ENCODE measurements around the gene PPP1R37.
A peak's percentile ranks its signal among the peaks of the same experiment; 100 is the strongest.

PPP1R37 gene

DNA sequence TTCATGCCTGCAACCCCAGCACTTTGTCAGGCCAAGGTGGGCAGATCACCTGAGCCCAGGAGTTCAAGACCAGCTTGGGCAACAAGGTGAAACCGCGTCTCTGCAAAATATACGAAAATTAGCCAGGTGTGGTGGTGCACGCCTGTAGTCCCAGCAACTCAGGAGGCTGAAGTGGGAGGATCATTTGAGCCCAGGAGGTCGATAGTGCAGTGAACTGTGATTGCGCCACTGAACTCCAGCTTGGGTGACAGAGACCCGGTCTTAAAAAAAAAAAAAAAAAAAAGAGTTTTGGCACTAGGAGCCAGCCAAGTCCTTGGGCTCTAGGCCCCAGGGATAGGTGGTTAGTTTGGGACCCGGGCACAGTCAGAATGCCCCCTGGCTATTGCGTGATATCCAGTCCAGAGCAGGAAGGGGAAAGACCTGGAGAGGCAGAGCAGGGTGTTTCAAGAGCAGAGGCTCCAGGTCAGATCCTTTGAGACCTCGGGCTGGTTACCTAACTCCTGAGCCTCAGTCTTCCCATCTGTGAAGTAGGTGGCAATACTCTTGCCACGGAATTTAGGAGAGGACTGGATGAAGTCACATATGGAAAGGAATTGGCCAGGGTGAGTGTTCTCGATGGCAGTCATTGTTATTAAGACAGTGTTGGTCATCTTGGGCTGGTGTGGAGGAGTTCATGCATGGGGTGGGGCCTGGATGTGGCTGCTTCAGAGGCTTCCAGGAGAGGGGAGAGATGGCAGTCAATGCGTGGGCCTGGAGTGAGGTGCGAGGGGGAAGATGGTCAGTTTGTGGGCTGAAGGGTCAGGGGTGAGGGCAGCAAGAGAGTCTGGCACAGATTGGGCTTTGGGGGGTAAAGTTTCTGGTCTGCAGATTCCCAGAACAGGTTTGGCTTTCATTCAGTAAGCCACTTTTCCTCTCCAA, 2.8 kb downstream of the PPP1R37 start:
- no peak overlapping the region for H3K4me3 Mint-ChIP-seq
- H3K27ac Mint-ChIP-seq, result no peak overlapping the region
- DNase-seq (ENCODE audit: low spot score in 2 of 2) (no peak), ATAC-seq (ENCODE audit: low read depth) (no peak)
- H3K36me3 Mint-ChIP-seq, result peaks cover 7% of the 10 kb centered on the region
- H3K27me3 Mint-ChIP-seq, result no peaks in the 10 kb centered on the region
- H3K4me1 Mint-ChIP-seq, result peaks cover 44% of the 10 kb centered on the region
- no peaks in the 10 kb centered on the region for H3K9me3 Mint-ChIP-seq

DNA sequence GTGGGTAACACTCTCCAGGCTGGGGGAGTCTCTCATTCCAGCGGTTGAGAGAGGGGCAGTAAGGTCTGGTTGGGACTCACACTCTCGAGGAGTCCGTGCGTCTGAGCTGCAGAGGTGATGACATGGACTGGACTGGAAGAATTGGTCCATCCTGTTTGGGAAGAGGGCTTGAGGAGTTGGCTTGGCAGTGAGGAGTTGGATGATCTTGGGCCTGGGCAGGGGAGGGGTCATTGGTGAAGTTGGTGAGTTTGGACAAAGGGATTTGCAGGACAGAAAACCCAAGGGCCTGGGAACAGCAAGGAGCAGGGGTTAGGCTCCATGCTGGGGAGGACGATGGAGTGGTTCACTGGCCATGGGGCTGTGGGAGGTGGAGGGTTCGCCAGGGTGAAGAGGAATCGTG, 3.7 kb downstream of the PPP1R37 start:
- Mint-ChIP-seq H3K27ac (peak overlapping the region; percentile 72), H3K27me3 (no peaks in the 10 kb centered on the region), H3K9me3 (no peaks in the 10 kb centered on the region), H3K4me3 (peak overlapping the region; percentile 28), H3K36me3 (peaks cover 4% of the 10 kb centered on the region), H3K4me1 (peaks cover 46% of the 10 kb centered on the region)
- DNase-seq (ENCODE audit: low spot score in 2 of 2), result no peak
- no peak for ATAC-seq (ENCODE audit: low read depth)

DNA sequence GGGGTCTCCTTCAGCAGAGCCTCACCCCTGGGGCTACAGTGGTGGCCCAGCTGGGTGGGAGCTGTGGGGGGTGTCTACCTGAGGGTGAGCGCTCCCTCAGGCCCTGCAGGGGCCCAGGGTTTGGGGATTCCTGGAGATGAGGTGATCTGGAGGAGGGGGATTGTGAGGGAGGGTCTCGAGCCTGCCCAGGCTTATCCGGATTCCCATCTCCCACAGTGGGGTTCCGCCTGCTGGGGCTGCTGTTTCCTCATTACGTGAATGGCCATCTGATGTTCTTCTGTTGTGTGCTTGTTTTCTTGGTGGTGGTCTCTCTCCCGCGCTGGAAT, 4.4 kb downstream of the PPP1R37 start:
- Mint-ChIP-seq H3K27ac (no peak overlapping the region), H3K4me1 (peaks cover 47% of the 10 kb centered on the region), H3K9me3 (no peaks in the 10 kb centered on the region), H3K4me3 (no peak overlapping the region), H3K27me3 (no peaks in the 10 kb centered on the region), H3K36me3 (peaks cover 4% of the 10 kb centered on the region)
- DNase-seq (ENCODE audit: low spot score in 2 of 2) (no peak), ATAC-seq (ENCODE audit: low read depth) (no peak)

DNA sequence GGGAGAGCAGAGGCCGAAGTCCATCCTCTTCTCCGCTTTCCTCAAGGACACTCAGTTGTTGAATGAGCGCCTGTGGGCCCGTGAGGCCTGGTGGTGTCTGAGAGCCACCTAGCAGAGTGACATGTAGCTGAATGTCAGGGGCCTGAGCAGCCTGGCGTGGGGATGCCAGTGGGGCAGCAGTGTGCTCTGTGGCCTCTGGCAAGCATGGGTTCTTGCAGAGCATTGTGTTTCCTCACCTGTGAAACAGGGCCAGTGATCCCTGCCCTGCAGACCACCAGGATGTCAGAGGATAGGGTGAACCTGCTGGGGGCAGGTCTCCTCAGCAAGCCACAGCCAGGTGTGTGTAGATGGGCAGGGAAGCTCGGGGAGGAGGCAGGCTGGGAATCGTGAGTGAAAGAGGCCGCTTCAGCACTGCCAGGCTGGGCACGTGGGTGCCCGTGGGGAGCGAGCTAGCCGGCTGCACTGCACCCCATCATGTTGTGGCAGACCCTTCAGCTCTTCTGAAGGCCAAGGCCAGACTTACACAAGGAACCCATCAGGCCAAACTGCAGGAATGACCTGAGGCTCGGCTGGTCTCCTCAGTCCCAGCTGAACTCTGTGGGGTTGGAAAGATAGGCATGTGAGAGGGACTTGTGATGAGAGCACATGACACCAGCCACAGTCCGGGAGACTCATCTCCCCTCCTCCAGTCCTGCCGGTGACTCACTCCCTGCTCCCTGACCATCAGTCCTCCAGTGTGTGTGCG, 5.0 kb downstream of the PPP1R37 start:
- ATAC-seq (ENCODE audit: low read depth) (no peak), DNase-seq (ENCODE audit: low spot score in 2 of 2) (no peak)
- Mint-ChIP-seq H3K4me1 (peaks cover 47% of the 10 kb centered on the region), H3K9me3 (no peaks in the 10 kb centered on the region), H3K27me3 (no peaks in the 10 kb centered on the region), H3K36me3 (peaks cover 4% of the 10 kb centered on the region), H3K27ac (no peak overlapping the region), H3K4me3 (no peak overlapping the region)

DNA sequence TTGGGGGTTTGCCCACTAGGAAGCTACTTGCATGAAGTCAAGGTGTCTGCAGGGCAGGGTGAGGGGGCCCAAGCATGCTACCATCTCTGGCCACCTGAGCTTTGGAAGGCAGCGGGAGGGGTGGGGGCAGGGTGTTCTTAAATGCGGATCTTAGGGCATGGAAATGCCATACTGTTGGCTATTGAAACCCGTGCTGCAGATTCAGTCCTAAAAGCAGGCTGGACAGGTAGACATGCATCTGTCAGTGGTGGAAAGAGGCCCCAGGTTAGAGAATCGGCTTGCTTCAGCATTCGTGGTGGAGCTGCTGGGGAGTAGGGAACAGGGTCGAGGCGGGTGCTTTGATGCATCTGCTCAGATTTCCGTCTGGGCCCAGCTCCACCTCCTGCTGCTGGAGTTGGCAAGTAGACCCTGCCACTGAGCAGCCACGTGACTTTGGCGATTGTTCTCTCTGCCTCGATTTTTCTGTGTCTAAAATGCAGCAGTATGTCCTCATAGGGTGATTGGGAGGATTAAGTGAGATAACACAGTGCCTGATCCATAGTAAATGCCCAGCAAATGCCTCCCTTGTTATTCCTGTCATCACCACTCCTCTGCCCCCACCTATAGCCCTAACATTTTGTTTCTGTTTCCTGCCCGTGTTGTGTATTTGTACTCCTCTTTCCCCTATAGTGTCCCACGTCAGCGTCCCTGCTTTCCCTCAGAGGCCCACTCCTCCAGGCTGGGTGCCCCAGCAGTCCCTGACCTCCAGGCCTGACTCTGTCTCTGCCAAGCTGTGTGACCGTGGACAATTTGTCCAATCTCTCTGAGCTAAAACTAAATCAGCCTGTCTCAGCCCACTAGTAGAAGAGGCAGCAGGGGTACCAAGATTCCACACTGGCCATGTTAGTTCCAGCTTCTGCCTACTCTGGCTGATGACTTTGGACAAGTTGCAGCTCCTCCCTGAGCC, 5.8 kb downstream of the PPP1R37 start:
- DNase-seq (ENCODE audit: low spot score in 2 of 2) (no peak), ATAC-seq (ENCODE audit: low read depth) (no peak)
- Mint-ChIP-seq H3K27me3 (no peaks in the 10 kb centered on the region), H3K27ac (no peak overlapping the region), H3K4me3 (no peak overlapping the region), H3K9me3 (no peaks in the 10 kb centered on the region), H3K4me1 (peaks cover 47% of the 10 kb centered on the region), H3K36me3 (peaks cover 4% of the 10 kb centered on the region)

GRCh38 chr19:45099467-45100191, 6.7 kb downstream of the PPP1R37 start:
- Mint-ChIP-seq H3K9me3 (no peaks in the 10 kb centered on the region), H3K27ac (no peak overlapping the region), H3K4me1 (peaks cover 48% of the 10 kb centered on the region), H3K27me3 (no peaks in the 10 kb centered on the region), H3K4me3 (no peak overlapping the region), H3K36me3 (peaks cover 2% of the 10 kb centered on the region)
- DNase-seq (ENCODE audit: low spot score in 2 of 2) (no peak), ATAC-seq (ENCODE audit: low read depth) (no peak)

GRCh38 chr19:45100201-45100600, 7.2 kb downstream of the PPP1R37 start:
- H3K4me3 Mint-ChIP-seq, result no peak overlapping the region
- peaks cover 51% of the 10 kb centered on the region for H3K4me1 Mint-ChIP-seq
- no peak for ATAC-seq (ENCODE audit: low read depth)
- no peak overlapping the region for H3K27ac Mint-ChIP-seq
- no peak for DNase-seq (ENCODE audit: low spot score in 2 of 2)
- H3K9me3 Mint-ChIP-seq, result no peaks in the 10 kb centered on the region
- H3K27me3 Mint-ChIP-seq, result no peaks in the 10 kb centered on the region
- peaks cover 2% of the 10 kb centered on the region for H3K36me3 Mint-ChIP-seq

GRCh38 chr19:45100846-45101252, 7.9 kb downstream of the PPP1R37 start:
- no peak overlapping the region for H3K27ac Mint-ChIP-seq
- no peak overlapping the region for H3K4me3 Mint-ChIP-seq
- ATAC-seq (ENCODE audit: low read depth) (no peak), DNase-seq (ENCODE audit: low spot score in 2 of 2) (no peak)
- H3K27me3 Mint-ChIP-seq, result no peaks in the 10 kb centered on the region
- peaks cover 2% of the 10 kb centered on the region for H3K36me3 Mint-ChIP-seq
- peaks cover 52% of the 10 kb centered on the region for H3K4me1 Mint-ChIP-seq
- no peaks in the 10 kb centered on the region for H3K9me3 Mint-ChIP-seq

GRCh38 chr19:45101806-45102205, 8.8 kb downstream of the PPP1R37 start:
- H3K27ac Mint-ChIP-seq, result peak overlapping the region; percentile 9
- no peaks in the 10 kb centered on the region for H3K9me3 Mint-ChIP-seq
- peaks cover 43% of the 10 kb centered on the region for H3K4me1 Mint-ChIP-seq
- no peaks in the 10 kb centered on the region for H3K36me3 Mint-ChIP-seq
- no peak overlapping the region for H3K4me3 Mint-ChIP-seq
- no peaks in the 10 kb centered on the region for H3K27me3 Mint-ChIP-seq
- DNase-seq (ENCODE audit: low spot score in 2 of 2) (no peak), ATAC-seq (ENCODE audit: low read depth) (no peak)

GRCh38 chr19:45102481-45102880, 9.5 kb downstream of the PPP1R37 start:
- H3K27ac Mint-ChIP-seq, result no peak overlapping the region
- peaks cover 39% of the 10 kb centered on the region for H3K4me1 Mint-ChIP-seq
- no peak overlapping the region for H3K4me3 Mint-ChIP-seq

DNA sequence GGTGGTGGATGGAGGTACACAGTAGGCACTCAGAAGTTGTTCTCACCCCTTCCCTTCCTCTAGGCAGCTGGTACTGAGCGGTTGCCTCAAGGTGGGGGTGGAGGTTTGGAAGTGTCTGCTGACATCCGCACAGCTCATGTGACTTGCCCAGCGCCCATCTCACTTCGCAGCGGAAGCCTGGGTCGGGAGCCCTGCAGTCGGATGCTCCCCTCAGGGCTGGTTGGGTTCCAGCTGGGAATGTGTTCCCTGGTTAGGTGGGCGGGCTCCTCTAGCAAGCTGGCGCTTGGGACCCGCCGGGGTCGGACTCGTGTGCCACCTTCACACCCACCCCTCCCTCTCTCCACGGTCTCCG, 10.2 kb downstream of the PPP1R37 start:
- Mint-ChIP-seq H3K9me3 (no peaks in the 10 kb centered on the region), H3K36me3 (no peaks in the 10 kb centered on the region), H3K4me1 (peaks cover 36% of the 10 kb centered on the region), H3K27me3 (no peaks in the 10 kb centered on the region), H3K4me3 (peak overlapping the region; percentile 70), H3K27ac (no peak overlapping the region)
- peak in 1 of 2 donors; percentile 26 for DNase-seq (ENCODE audit: low spot score in 2 of 2)
- peak; percentile 88 for ATAC-seq (ENCODE audit: low read depth)

More at GRCh38 chr19:45102481-45102880, 9.5 kb downstream of the PPP1R37 start:
- no peak for DNase-seq (ENCODE audit: low spot score in 2 of 2)
- H3K27me3 Mint-ChIP-seq, result no peaks in the 10 kb centered on the region
- H3K9me3 Mint-ChIP-seq, result no peaks in the 10 kb centered on the region
- ATAC-seq (ENCODE audit: low read depth), result no peak
- no peaks in the 10 kb centered on the region for H3K36me3 Mint-ChIP-seq

DNA sequence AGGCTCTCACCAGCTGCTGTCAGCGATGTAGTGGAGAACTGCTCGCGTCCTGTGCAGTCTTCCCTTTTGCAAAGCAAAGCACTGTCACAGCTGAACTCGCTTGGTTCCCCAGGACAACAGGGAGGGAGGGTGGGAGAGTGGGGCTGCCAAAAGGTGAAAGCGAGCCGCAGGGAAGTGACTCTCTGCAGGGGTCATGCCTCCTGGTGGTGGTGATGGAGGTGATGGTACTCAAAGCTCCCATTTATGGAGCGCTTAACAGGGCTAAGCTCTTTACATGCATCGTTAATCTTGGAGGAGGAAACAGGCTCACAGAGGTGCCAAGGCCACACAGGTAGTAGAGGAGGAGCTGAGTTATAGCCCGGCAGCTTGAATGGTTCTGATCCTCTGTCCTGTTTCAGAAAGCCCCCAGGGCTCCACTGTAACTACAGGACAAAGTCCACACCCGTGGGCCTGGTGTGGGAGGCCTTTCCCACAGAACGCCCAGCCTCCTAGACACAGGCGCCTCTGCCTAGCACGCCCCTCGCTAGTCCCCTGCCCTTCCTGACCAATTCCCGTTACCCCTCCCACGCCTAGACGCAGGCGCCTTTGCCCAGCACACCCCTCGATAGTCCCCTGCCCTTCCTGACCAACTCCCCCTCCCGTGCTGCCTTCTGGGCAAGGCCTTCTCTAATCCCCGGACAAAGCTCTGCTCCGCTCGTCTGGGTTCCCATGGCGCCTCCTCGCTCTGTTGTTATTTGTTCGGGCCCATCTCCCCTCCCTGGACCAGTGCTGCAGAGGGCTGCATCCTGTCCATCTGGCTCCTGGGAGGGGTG, 10.7 kb downstream of the PPP1R37 start:
- DNase-seq (ENCODE audit: low spot score in 2 of 2) (no peak), ATAC-seq (ENCODE audit: low read depth) (peak; percentile 61)
- Mint-ChIP-seq H3K27me3 (no peaks in the 10 kb centered on the region), H3K36me3 (no peaks in the 10 kb centered on the region), H3K27ac (peak overlapping the region; percentile 73), H3K4me3 (peak overlapping the region; percentile 70), H3K9me3 (no peaks in the 10 kb centered on the region), H3K4me1 (peaks cover 36% of the 10 kb centered on the region)

Data from memory B cell (primary cell).